IMR-90 (cell line): ENCODE data around the gene HMG20B. TPM values are rescaled to one million over a fixed set of nuclear protein-coding genes. Genes with fewer than 3 reads are reported as not detected.

ENCODE experiments used
- ATAC-seq: fragments of 200-7000 bp; cut with Tn5 transposase; 2 replicates; pipeline ENCODE4 v1.9.1; 2020; ENCODE audit warnings: low read depth, mild to moderate bottlenecking, moderate library complexity
- BruUV-seq: library from RNA; stranded (reverse); fragments of 400-500 nt; replicated peaks from 2 replicates; lab custom pipeline; 2021; lab: Mats Ljungman, UMichigan
- CTCF ChIA-PET: fragments of 300-600 bp; formaldehyde crosslinking; extraction: SDS; loops from one replicate; lab custom pipeline; 2021; ENCODE audit warnings: antibody characterized with exemption; lab: Yijun Ruan, JAX
- POLR2A ChIA-PET: fragments of 300-600 bp; sonication (Branson Sonifier 250); formaldehyde crosslinking; loops from one replicate; lab custom pipeline; 2022; ENCODE audit warnings: antibody characterized with exemption; ENCODE audit not compliant: unreplicated experiment; lab: Charles Lee
- DNase-seq: peaks from one replicate; pipeline ENCODE4 v3.0.0; 2013
- H2AFZ ChIP-seq: replicated peaks from 2 replicates; pipeline ENCODE3; 2013; ENCODE audit warnings: low read length, mild to moderate bottlenecking; ENCODE audit not compliant: poor library complexity
- H2AK5ac ChIP-seq: 2 replicates; pipeline ENCODE4 v1.6.1; 2013; ENCODE audit warnings: low read depth, low read length, inconsistent platforms
- H2AK9ac ChIP-seq: replicated peaks from 2 replicates; pipeline ENCODE3; 2013; ENCODE audit warnings: mild to moderate bottlenecking, low read depth, low read length, moderate library complexity; ENCODE audit not compliant: poor library complexity
- H2BK120ac ChIP-seq: 2 replicates; pipeline ENCODE4 v1.6.1; 2013; ENCODE audit warnings: low read depth, low read length, inconsistent platforms
- H2BK15ac ChIP-seq: 3 replicates; pipeline ENCODE4 v1.6.1; 2013; ENCODE audit warnings: low read depth, low read length, inconsistent platforms
- H2BK20ac ChIP-seq: 2 replicates; pipeline ENCODE4 v1.6.1; 2013; ENCODE audit warnings: low read depth, mild to moderate bottlenecking, inconsistent platforms, low read length, moderate library complexity
- H2BK5ac ChIP-seq: 2 replicates; pipeline ENCODE4 v1.6.1; 2013; ENCODE audit warnings: mild to moderate bottlenecking, low read depth, low read length, inconsistent platforms; ENCODE audit not compliant: poor library complexity, severe bottlenecking
- H3K14ac ChIP-seq: replicated peaks from 2 replicates; pipeline ENCODE4 v1.6.1; 2013; ENCODE audit warnings: low read depth, low read length, inconsistent platforms
- H3K18ac ChIP-seq: 2 replicates; pipeline ENCODE4 v1.6.1; 2013; ENCODE audit warnings: low read depth, low read length, control low read depth
- H3K23ac ChIP-seq: 2 replicates; pipeline ENCODE4 v1.6.1; 2013; ENCODE audit warnings: low read depth, low read length, inconsistent platforms
- H3K27ac ChIP-seq: 2 replicates; pipeline ENCODE4 v1.5.1; 2013; ENCODE audit warnings: mild to moderate bottlenecking, control low read depth, low read length; ENCODE audit not compliant: insufficient read depth
- H3K27me3 ChIP-seq: 2 replicates; pipeline ENCODE4 v1.6.1; 2013; ENCODE audit warnings: low read length; ENCODE audit not compliant: control insufficient read depth, insufficient read depth
- H3K36me3 ChIP-seq: 2 replicates; pipeline ENCODE4 v1.6.1; 2013; ENCODE audit warnings: low read length, mixed read lengths; ENCODE audit not compliant: control insufficient read depth, insufficient read depth
- H3K4ac ChIP-seq: 2 replicates; pipeline ENCODE4 v1.6.1; 2013; ENCODE audit warnings: low read depth, low read length, inconsistent platforms
- H3K4me1 ChIP-seq: 2 replicates; pipeline ENCODE4 v1.6.1; 2013; ENCODE audit warnings: low read length, mixed read lengths; ENCODE audit not compliant: control insufficient read depth, insufficient read depth
- H3K4me2 ChIP-seq: 2 replicates; pipeline ENCODE4 v1.6.1; 2013; ENCODE audit warnings: low read depth, mild to moderate bottlenecking, control low read depth, low read length, moderate library complexity
- H3K4me3 ChIP-seq: 2 replicates; pipeline ENCODE4 v1.5.1; 2013; ENCODE audit warnings: low read depth, mild to moderate bottlenecking, control low read depth, low read length, moderate library complexity; ENCODE audit not compliant: insufficient read depth
- H3K56ac ChIP-seq: 2 replicates; pipeline ENCODE4 v1.6.1; 2013; ENCODE audit warnings: low read length, inconsistent platforms; ENCODE audit not compliant: insufficient read depth; ENCODE audit errors: extremely low read depth
- H3K79me1 ChIP-seq, 2 experiments: 2 replicates each; pipeline ENCODE4 v1.6.1; 2013; ENCODE audit warnings: low read length in 2 of 2, inconsistent platforms in 1 of 2, low read depth in 1 of 2
- H3K9ac ChIP-seq: 2 replicates; pipeline ENCODE4 v1.6.1; 2013; ENCODE audit warnings: low read depth, low read length, control low read depth
- H3K9me1 ChIP-seq: 2 replicates; pipeline ENCODE4 v1.6.1; 2013; ENCODE audit warnings: low read length, inconsistent platforms; ENCODE audit not compliant: insufficient read depth
- H3K9me3 ChIP-seq: 2 replicates; pipeline ENCODE4 v1.6.1; 2013; ENCODE audit warnings: low read length; ENCODE audit not compliant: control insufficient read depth, insufficient read depth
- H4K20me1 ChIP-seq: 2 replicates; pipeline ENCODE4 v1.6.1; 2013; ENCODE audit warnings: low read length, inconsistent platforms; ENCODE audit not compliant: insufficient read depth
- H4K5ac ChIP-seq: 2 replicates; pipeline ENCODE4 v1.6.1; 2013; ENCODE audit warnings: mild to moderate bottlenecking, low read depth, low read length, control low read depth
- H4K8ac ChIP-seq, 2 experiments: 2 replicates each; pipeline ENCODE4 v1.6.1; 2013; ENCODE audit warnings: low read depth in 2 of 2, low read length in 2 of 2, control low read depth in 1 of 2, inconsistent platforms in 1 of 2
- H4K91ac ChIP-seq: 2 replicates; pipeline ENCODE4 v1.6.1; 2013; ENCODE audit warnings: low read depth, low read length, inconsistent platforms; ENCODE audit not compliant: insufficient read depth
- CEBPB ChIP-seq: IDR thresholded peaks from 2 replicates; pipeline ENCODE4 v1.6.1; 2012; ENCODE audit warnings: low read depth, low read length, improper control_type of control experiment
- CHD1 ChIP-seq: IDR thresholded peaks from 2 replicates; pipeline ENCODE4 v1.6.1; 2012; ENCODE audit warnings: low read depth, low read length, improper control_type of control experiment
- CTCF ChIP-seq: conservative IDR thresholded peaks from 2 replicates; pipeline ENCODE4 v1.5.1; 2012; ENCODE audit warnings: mild to moderate bottlenecking, low read depth, low read length, improper control_type of control experiment
- ELK1 ChIP-seq: fragments of 150-350 bp; IDR thresholded peaks from 2 replicates; pipeline ENCODE4 v1.6.1; 2016; ENCODE audit warnings: low read depth, mild to moderate bottlenecking, low read length, moderate library complexity, borderline replicate concordance
- FOS ChIP-seq: fragments of 150-350 bp; IDR thresholded peaks from 2 replicates; pipeline ENCODE4 v1.6.1; 2016; ENCODE audit warnings: low read depth, low read length
- MAFK ChIP-seq: IDR thresholded peaks from 2 replicates; pipeline ENCODE4 v1.6.1; 2012; ENCODE audit warnings: low read depth, low read length, improper control_type of control experiment
- MAZ ChIP-seq: IDR thresholded peaks from 2 replicates; pipeline ENCODE4 v1.6.1; 2012; ENCODE audit warnings: low read depth, mild to moderate bottlenecking, low read length, improper control_type of control experiment, moderate library complexity, borderline replicate concordance
- MXI1 ChIP-seq: IDR thresholded peaks from 2 replicates; pipeline ENCODE4 v1.6.1; 2012; ENCODE audit warnings: low read depth, mild to moderate bottlenecking, low read length, moderate library complexity, borderline replicate concordance
- NFE2L2 ChIP-seq: fragments of 150-350 bp; IDR thresholded peaks from 2 replicates; pipeline ENCODE4 v1.6.1; 2016; ENCODE audit warnings: low read depth, mild to moderate bottlenecking, low read length
- RAD21 ChIP-seq: IDR thresholded peaks from 2 replicates; pipeline ENCODE4 v1.6.1; 2012; ENCODE audit warnings: low read length, improper control_type of control experiment
- RCOR1 ChIP-seq: IDR thresholded peaks from 2 replicates; pipeline ENCODE4 v1.6.1; 2012; ENCODE audit warnings: mild to moderate bottlenecking, low read length, improper control_type of control experiment; ENCODE audit not compliant: insufficient replicate concordance
- RFX5 ChIP-seq: IDR thresholded peaks from 2 replicates; pipeline ENCODE4 v1.8.0; 2012; ENCODE audit warnings: low read depth, mild to moderate bottlenecking, low read length, moderate library complexity
- SMC3 ChIP-seq: fragments of 150-350 bp; IDR thresholded peaks from 2 replicates; pipeline ENCODE4 v1.6.1; 2016; ENCODE audit warnings: low read depth, mild to moderate bottlenecking, antibody characterized with exemption, low read length, moderate library complexity
- USF2 ChIP-seq: fragments of 150-350 bp; IDR thresholded peaks from 2 replicates; pipeline ENCODE4 v1.6.1; 2017; ENCODE audit warnings: mild to moderate bottlenecking, antibody characterized with exemption, low read length, low read depth
- WGBS, 2 experiments: methylation state at CpG; one replicate each; pipeline versions ENCODE4 v1.1.5 to v1.1.7; 2013; ENCODE audit warnings: missing lambda C conversion rate in 2 of 2; ENCODE audit not compliant: insufficient read length in 1 of 2; ENCODE audit errors: extremely low coverage in 2 of 2; 5-methylcytosine and 5-hydroxymethylcytosine counted together
- dilution Hi-C: fragments of 300-500 bp; cut with HindIII; formaldehyde crosslinking; loops from one replicate; pipeline ENCODE4 v1.14.3; 2018; ENCODE audit warnings: low sequenced_read_pairs; ENCODE audit not compliant: unreplicated experiment
- in situ Hi-C: fragments of 300-500 bp; cut with MboI; formaldehyde crosslinking; loops from 3 replicates; pipeline ENCODE4 v1.14.3; 2019; ENCODE audit warnings: low sequenced_read_pairs, inconsistent platforms, mixed read lengths
- intact Hi-C: fragments of 100-400 bp; cut with micrococcal nuclease; formaldehyde crosslinking; loops from 2 replicates; pipeline ENCODE4 v1.10.0; 2022
- polyA plus RNA-seq, 3 experiments: library from polyadenylated mRNA; depleted of rRNA; stranded (reverse); fragments of >200 nt; gene quantifications; 2 replicates each; pipeline ENCODE4 v1.2.3, GENCODE V29; 2012; ENCODE audit warnings: low replicate concordance in 1 of 3
- total RNA-seq: library from RNA; depleted of rRNA; stranded (reverse); fragments of >200 nt; gene quantifications from 2 replicates; pipeline ENCODE4 v1.2.3, GENCODE V29; 2012

HMG20B gene
- total and polyA plus RNA-seq, 2 of the 4 experiments (the other 2 are of a cell fraction), result 57.5 to 63.8 TPM

DNA sequence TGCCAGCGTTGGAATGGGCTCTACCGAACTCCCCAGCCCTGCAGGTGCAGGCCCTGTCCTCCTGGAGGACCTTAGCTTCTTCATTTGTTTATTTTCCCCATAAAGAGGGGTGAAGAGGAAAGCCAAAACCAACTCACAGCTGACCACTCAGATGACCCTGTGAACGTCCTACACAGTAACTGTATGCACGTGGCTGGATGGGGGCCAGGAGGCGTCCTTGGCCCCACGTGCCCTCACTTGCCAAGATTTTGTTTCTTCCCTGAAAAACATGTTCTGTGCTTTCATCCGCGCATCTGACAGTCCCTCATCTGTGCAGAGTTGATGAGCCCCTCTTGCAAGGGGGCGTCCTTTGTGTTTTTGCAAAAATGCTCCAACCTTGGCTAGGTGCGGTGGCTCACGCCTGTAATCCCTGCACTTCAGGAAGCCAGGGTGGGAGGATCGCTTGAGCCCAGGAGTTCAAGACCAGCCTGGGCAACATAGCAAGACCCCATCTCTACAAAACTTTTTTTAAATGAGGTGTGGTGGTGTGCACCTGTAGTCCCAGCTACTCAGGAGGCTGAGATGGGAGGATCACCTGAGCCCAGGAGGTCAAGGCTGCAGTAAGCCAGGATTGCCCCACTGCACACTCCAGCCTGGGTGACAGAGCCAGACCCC, 39.1 kb upstream of the HMG20B start:
- no peak overlapping the region for H3K56ac ChIP-seq
- no peak for DNase-seq
- H3K4me2 ChIP-seq, result no peak overlapping the region
- no peak overlapping the region for H2AK9ac ChIP-seq
- H2AFZ ChIP-seq, result no peak overlapping the region
- H3K4me3 ChIP-seq, result no peak overlapping the region
- ChIA-PET POLR2A (no interaction called here), CTCF (no interaction called here)
- peaks cover 3 to 25% of the 10 kb centered on the region in 2 experiments; a peak in 3 of 4 replicates for H3K79me1 ChIP-seq
- no peak overlapping the region for H2BK5ac ChIP-seq
- no peaks in the 10 kb centered on the region for H3K27me3 ChIP-seq
- H3K4ac ChIP-seq, result no peak overlapping the region
- H2BK20ac ChIP-seq, result no peak overlapping the region
- H3K23ac ChIP-seq, result no peak overlapping the region
- no peak overlapping the region for H2BK120ac ChIP-seq
- 89% methylated on average over 6 of the region's 12 CpGs; no CpG with 5 or more reads in 1 of the 2 experiments for WGBS, 2 experiments
- H4K8ac ChIP-seq, result no peak overlapping the region
- no peak overlapping the region for H2BK15ac ChIP-seq
- 0 out of 2 replicates have a peak, but pooled peaks cover 2% of the 10 kb centered on the region for H3K9me1 ChIP-seq
- H2AK5ac ChIP-seq, result no peak overlapping the region
- H4K91ac ChIP-seq, result no peak overlapping the region
- peaks cover 22% of the 10 kb centered on the region for H4K20me1 ChIP-seq
- no peaks in the 10 kb centered on the region for H3K4me1 ChIP-seq
- dilution Hi-C loops, result no loop called here
- TF ChIP-seq CTCF, result no peak
- TF ChIP-seq RCOR1, result no peak
- no peak for TF ChIP-seq SMC3
- TF ChIP-seq FOS, result no peak
- TF ChIP-seq ELK1, result no peak
- no peak for TF ChIP-seq CEBPB
- no peak for TF ChIP-seq MXI1
- no peak for TF ChIP-seq MAFK
- TF ChIP-seq RAD21, result no peak
- TF ChIP-seq MAZ, result no peak
- no peak for TF ChIP-seq CHD1
- TF ChIP-seq USF2, result no peak
- no peak for TF ChIP-seq NFE2L2
- no peak for TF ChIP-seq RFX5
- intact Hi-C loops, result no loop called here
- H3K9me3 ChIP-seq, result no peaks in the 10 kb centered on the region
- in situ Hi-C loops, result no loop called here
- H4K5ac ChIP-seq, result no peak overlapping the region
- no peak overlapping the region for H3K9ac ChIP-seq
- H3K14ac ChIP-seq, result no peak overlapping the region
- H3K36me3 ChIP-seq, result peaks cover 61% of the 10 kb centered on the region
- no peak overlapping the region for H3K27ac ChIP-seq
- ATAC-seq, result no peak
- H3K18ac ChIP-seq, result no peak overlapping the region
- BruUV-seq, result no TSS peak
